ENCODE results near the gene OR10AD1.

- no peak for TF ChIP-seq CTCF (conservative IDR thresholded peaks at IDR 0.05 in 1 of 2, IDR thresholded peaks at IDR 0.05 in 1 of 2; ENCODE audit: extremely low read depth in 1 of 2, insufficient read depth in 1 of 2, low read depth in 1 of 2, low read length in 2 of 2)
- TF ChIP-seq EZH2 (IDR thresholded peaks at IDR 0.05; ENCODE audit: borderline replicate concordance, low read length): no peak
Measured at GRCh38 chr12:48157889-48158370, 45.2 kb downstream of the OR10AD1 start.
